SK-N-MC (cell line): Measurements from ENCODE around the gene PPP4R2.

Source experiments
- EZH2 ChIP-seq: fragments of 200-600 bp; sonication (generic); IDR thresholded peaks from one replicate; pipeline ENCODE4 v1.6.1; 2017; ENCODE audit warnings: antibody characterized with exemption
- POLR2AphosphoS5 ChIP-seq: IDR thresholded peaks from 2 replicates; pipeline ENCODE4 v1.6.1; 2012; ENCODE audit warnings: mild to moderate bottlenecking, low read depth, low read length, borderline replicate concordance

DNA sequence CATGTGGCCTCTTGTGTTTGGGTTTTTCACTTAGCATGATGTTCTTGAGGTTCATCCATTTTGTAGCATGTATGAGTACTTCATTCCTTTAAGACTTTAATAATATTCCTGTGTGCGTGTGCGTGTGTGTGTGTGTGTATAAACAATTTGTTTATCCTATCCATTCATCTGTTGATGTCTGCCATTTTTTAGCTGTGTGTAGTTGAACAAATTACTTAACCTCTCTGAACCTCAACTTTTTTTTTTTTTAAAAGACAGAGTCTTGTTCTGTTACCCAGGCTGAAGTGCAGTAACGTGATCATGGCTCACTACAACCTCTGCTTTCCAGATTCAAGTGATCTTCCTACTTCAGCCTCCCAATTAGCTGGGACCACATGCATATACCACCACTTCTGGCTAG lies 112.1 kb downstream of the PPP4R2 start:
- TF ChIP-seq EZH2 (no peak), POLR2AphosphoS5 (no peak)
